SU-DHL-6 (cell line): ENCODE data around the gene LMTK3.
"Not testable (repeated sequence)": the region's sequence is repeated elsewhere in the genome, so short reads cannot be mapped to it uniquely, and the experiment has no call there.

Source experiments
- H2AFZ ChIP-seq: fragments of 200-600 bp; sonication (generic); 2 replicates; pipeline ENCODE4 v1.6.1; 2014; ENCODE audit warnings: low read depth, mild to moderate bottlenecking, moderate library complexity, mixed read lengths, antibody characterized with exemption, low read length; ENCODE audit not compliant: severe bottlenecking
- H3F3A ChIP-seq: fragments of 200-600 bp; shearing (Covaris generic); 2 replicates; pipeline ENCODE4 v1.6.0; 2016; ENCODE audit warnings: antibody characterized with exemption, mild to moderate bottlenecking; ENCODE audit not compliant: insufficient read depth
- H3K27ac ChIP-seq: fragments of 200-600 bp; sonication (generic); 2 replicates; pipeline ENCODE4 v1.5.1; 2016; ENCODE audit warnings: low read depth, mild to moderate bottlenecking, low read length, moderate library complexity, mixed read lengths
- H3K27me3 ChIP-seq: fragments of 200-600 bp; sonication (generic), shearing (Covaris generic); 2 replicates; pipeline ENCODE4 v1.6.0; 2014; ENCODE audit warnings: mild to moderate bottlenecking, low read length
- H3K36me3 ChIP-seq: fragments of 200-600 bp; sonication (generic); 2 replicates; pipeline ENCODE4 v1.6.1; 2014; ENCODE audit warnings: mild to moderate bottlenecking, low read length, mixed read lengths
- H3K4me2 ChIP-seq: fragments of 300-600, 200-600 bp; shearing (Covaris generic), sonication (generic); 2 replicates; pipeline ENCODE4 v1.6.0; 2014; ENCODE audit warnings: low read length, low read depth, mild to moderate bottlenecking; ENCODE audit not compliant: poor library complexity, severe bottlenecking
- H3K4me3 ChIP-seq: fragments of 200-600 bp; sonication (generic); 2 replicates; pipeline ENCODE4 v1.5.1; 2014; ENCODE audit warnings: antibody characterized with exemption, low read length, mild to moderate bottlenecking, mixed read lengths; ENCODE audit not compliant: insufficient read depth, poor library complexity, severe bottlenecking
- H3K79me2 ChIP-seq: fragments of 200-600 bp; sonication (generic); 2 replicates; pipeline ENCODE4 v1.6.1; 2014; ENCODE audit warnings: mild to moderate bottlenecking, low read length, moderate library complexity; ENCODE audit not compliant: insufficient read depth
- H3K9ac ChIP-seq: fragments of 200-600 bp; sonication (generic); 2 replicates; pipeline ENCODE4 v1.7.0; 2014; ENCODE audit warnings: mild to moderate bottlenecking, low read length
- H3K9me2 ChIP-seq: fragments of 200-600 bp; sonication (generic); replicated peaks from 2 replicates; pipeline ENCODE4 v1.6.1; 2014; ENCODE audit warnings: low read length; ENCODE audit not compliant: insufficient read depth
- H3K9me3 ChIP-seq: fragments of 200-600 bp; sonication (generic); 2 replicates; pipeline ENCODE4 v1.6.1; 2014; ENCODE audit warnings: low read length, mixed read lengths; ENCODE audit not compliant: insufficient read depth
- H4K20me1 ChIP-seq: fragments of 200-600 bp; sonication (generic); 2 replicates; pipeline ENCODE4 v1.6.1; 2014; ENCODE audit warnings: low read depth, mild to moderate bottlenecking, antibody characterized with exemption, low read length, moderate library complexity, mixed read lengths
- CTCF ChIP-seq: fragments of 200-600 bp; sonication (generic); IDR thresholded peaks from one replicate; pipeline ENCODE4 v1.5.1; 2017; ENCODE audit warnings: antibody characterized with exemption, mild to moderate bottlenecking, low read length, moderate library complexity; ENCODE audit not compliant: insufficient read depth, poor library complexity, severe bottlenecking
- EZH2phosphoT487 ChIP-seq: fragments of 200-600 bp; sonication (generic), shearing (Covaris generic); conservative IDR thresholded peaks from 2 replicates; pipeline ENCODE4 v1.6.1; 2018; ENCODE audit warnings: mild to moderate bottlenecking, antibody characterized with exemption, low read length, moderate library complexity, mixed read lengths

The LMTK3 gene

GRCh38 chr19:48524732-48525131 lies 13.1 kb upstream of the LMTK3 start:
- TF ChIP-seq EZH2phosphoT487 (no peak), CTCF (no peak)
- H3K27ac ChIP-seq = no peak overlapping the region
- no peaks in the 10 kb centered on the region for H4K20me1 ChIP-seq

GRCh38 chr19:48524221-48524620 lies 12.6 kb upstream of the LMTK3 start:
- no peak for TF ChIP-seq EZH2phosphoT487
- TF ChIP-seq CTCF = no peak
- no peak overlapping the region for H3K9ac ChIP-seq
- H3K4me2 ChIP-seq = no peak overlapping the region
- no peaks in the 10 kb centered on the region for H3K9me3 ChIP-seq
- no peak overlapping the region for H2AFZ ChIP-seq
- H3F3A ChIP-seq = no peaks in the 10 kb centered on the region
- no peaks in the 10 kb centered on the region for H3K9me2 ChIP-seq
- no peaks in the 10 kb centered on the region for H3K79me2 ChIP-seq
- no peaks in the 10 kb centered on the region for H4K20me1 ChIP-seq
- no peak overlapping the region for H3K4me3 ChIP-seq
- H3K27me3 ChIP-seq = no peaks in the 10 kb centered on the region
- no peaks in the 10 kb centered on the region for H3K36me3 ChIP-seq
- no peak overlapping the region for H3K27ac ChIP-seq

More at GRCh38 chr19:48524732-48525131, 13.1 kb upstream of the LMTK3 start:
- H3K79me2 ChIP-seq = no peaks in the 10 kb centered on the region
- no peak overlapping the region for H3K4me2 ChIP-seq
- no peak overlapping the region for H2AFZ ChIP-seq
- no peaks in the 10 kb centered on the region for H3K36me3 ChIP-seq
- H3K9me2 ChIP-seq = no peaks in the 10 kb centered on the region
- H3K4me3 ChIP-seq = no peak overlapping the region
- H3K9ac ChIP-seq = no peak overlapping the region
- no peaks in the 10 kb centered on the region for H3F3A ChIP-seq
- no peaks in the 10 kb centered on the region for H3K27me3 ChIP-seq
- no peaks in the 10 kb centered on the region for H3K9me3 ChIP-seq

- Histone ChIP-seq H3K36me3 (no peaks in the 10 kb centered on the region), H3K9ac (no peak overlapping the region), H2AFZ (no peak overlapping the region), H3K79me2 (no peaks in the 10 kb centered on the region), H3K27me3 (no peaks in the 10 kb centered on the region), H3K27ac (no peak overlapping the region), H4K20me1 (no peaks in the 10 kb centered on the region), H3K4me3 (no peak overlapping the region), H3K9me2 (no peaks in the 10 kb centered on the region), H3F3A (no peaks in the 10 kb centered on the region), H3K4me2 (no peak overlapping the region), H3K9me3 (no peaks in the 10 kb centered on the region)
- no peak for TF ChIP-seq CTCF
- TF ChIP-seq EZH2phosphoT487 = no peak
These were observed 8.5 kb upstream of the LMTK3 start for GRCh38 chr19:48520134-48520533.

GRCh38 chr19:48519426-48519825 lies 7.8 kb upstream of the LMTK3 start:
- H2AFZ ChIP-seq, H3K79me2 ChIP-seq, H3K27ac ChIP-seq, H3K36me3 ChIP-seq, H3K9ac ChIP-seq, H3K9me3 ChIP-seq, H3K9me2 ChIP-seq, H3K27me3 ChIP-seq, H3K4me3 ChIP-seq, H3F3A ChIP-seq, H3K4me2 ChIP-seq, H4K20me1 ChIP-seq: not testable (repeated sequence)
